GM19328 (cell line): Measurements from ENCODE around the gene TCTN2.
A peak's percentile ranks its signal among the peaks of the same experiment; 100 is the strongest.

Experiments used
- ATAC-seq: cut with Tn5 transposase; IDR thresholded peaks from one replicate; pipeline ENCODE4 v1.9.1; 2021; ENCODE audit warnings: mild to moderate bottlenecking, moderate library complexity; ENCODE audit not compliant: unreplicated experiment

The TCTN2 gene

DNA sequence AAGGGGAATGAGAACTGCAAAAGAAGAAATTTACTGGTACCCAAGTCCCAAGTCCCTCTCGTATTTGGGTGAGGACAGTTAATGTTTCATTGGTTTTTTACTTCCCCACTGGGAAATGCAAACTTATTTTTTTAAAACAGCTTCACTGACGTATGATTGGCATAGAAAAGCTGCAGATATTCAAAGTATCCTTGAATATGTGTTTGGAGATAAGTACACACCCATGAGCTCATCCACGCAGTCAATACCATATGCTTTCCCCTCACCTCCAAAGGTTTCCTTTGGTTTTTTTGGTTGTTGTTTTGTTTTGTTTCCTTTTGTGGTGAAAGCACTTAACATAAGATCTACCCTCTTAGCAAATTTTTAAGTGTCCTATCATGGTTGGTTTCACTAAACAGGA, 13.1 kb downstream of the TCTN2 start:
- no peak for ATAC-seq

DNA sequence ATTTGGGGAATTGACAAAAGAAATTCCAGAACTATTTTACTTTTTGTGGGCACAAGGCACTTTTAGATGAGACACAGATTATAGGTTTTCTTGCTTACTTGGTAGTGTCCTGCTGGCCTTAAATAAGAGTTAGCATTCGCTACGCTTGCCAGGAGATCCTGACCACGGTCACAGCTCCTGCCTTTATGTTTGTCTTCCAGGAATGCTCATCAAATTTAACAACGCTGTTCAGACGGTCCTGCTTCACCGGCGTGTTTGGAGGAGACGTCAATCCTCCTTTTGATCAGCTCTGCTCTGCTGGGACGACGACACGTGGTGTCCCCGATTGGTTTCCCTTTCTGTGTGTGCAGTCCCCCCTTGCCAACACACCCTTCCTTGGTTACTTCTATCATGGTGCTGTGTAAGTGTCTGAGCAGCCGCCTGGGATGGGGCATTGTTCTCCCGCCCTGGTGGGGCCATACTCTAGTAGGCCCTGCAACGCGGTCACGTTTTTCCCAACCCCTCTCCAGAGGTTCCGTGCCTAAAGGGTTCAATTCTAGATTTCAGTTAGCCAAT, 15.8 kb downstream of the TCTN2 start:
- ATAC-seq, result no peak

DNA sequence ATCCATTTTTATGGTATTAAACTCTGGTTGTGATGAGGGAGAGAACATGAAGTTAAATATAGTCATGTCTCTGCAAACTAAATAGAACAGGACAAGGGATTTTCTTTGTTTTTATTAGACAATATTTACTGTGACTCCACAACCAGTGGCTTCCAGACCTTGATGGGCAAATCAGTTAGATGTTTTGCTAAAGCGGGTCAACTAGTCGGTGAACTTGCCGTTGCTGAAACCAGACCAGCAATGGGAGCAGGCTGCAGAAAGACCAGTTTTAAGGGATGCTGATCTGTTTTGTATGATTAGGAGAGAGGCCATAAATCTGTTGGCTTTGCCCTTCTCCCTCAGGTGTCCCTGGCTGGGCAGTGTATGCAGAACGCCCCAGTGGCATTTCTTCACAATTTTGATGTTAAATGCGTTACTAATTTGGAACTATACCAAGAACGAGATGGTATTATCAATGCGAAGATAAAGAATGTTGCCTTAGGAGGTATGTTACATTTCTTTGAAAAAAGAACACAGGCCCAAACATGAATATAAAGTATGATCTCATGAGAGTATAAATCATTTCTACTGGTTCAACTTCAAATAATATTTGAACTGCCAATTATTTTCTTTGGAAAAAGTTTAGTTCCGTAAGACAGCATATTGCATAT, 19.4 kb downstream of the TCTN2 start:
- no peak for ATAC-seq

DNA sequence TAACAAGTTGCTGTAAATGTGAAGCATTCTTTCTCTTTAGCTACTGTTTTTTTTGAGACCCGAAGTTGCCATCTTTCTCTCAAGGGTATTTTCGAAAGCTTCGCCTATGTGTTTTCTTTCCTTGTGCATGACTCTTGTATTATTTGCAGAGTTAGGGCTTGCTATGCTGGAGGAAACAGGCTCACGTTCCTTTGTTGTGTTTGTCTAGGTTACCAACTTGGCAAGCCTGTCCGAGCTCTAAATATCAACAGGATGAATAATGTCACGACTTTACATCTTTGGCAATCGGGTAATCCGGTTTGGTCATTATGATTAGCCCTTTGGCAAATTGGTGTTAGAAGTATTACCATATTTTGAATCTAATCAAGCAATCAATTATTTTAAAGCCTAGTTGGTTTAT, 25.3 kb downstream of the TCTN2 start:
- no peak for ATAC-seq

DNA sequence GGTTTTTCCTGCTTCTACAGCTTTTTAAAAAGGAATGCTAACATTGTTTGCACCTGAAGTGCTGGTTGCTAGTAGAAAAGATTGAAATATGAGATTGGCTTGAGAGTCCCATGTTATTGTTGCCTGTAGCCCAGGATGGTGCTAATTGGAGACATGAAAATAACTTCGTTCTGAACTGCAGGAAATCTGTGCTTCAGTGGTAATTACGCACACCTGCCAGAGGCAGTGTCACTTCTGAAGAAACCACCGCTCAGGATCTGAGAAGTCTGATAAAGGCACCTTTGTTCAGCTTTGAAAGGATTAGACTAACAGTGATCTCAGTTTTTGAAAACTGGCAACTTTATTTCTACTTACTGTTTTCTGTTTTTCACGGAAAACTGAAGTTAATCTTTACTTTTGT, 25.7 kb downstream of the TCTN2 start:
- no peak for ATAC-seq

DNA sequence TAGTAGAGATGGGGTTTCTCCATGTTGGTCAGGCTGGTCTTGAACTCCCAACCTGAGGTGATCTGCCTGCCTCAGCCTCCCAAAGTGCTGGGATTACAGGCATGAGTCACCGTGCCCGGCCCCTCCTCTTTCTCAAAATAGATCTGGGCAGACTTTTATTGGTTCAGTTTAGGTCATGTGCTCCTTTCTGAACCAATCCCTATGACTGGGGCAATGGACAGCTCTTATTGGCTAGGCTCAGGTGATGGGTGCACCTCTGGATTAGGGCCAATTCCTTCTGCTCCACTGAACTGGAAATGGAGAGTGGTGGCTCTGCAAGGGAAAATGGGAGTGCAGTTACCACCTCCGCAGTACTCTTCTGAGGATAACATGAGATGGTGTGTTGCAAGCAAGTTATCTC, 35.0 kb downstream of the TCTN2 start:
- no peak for ATAC-seq

DNA sequence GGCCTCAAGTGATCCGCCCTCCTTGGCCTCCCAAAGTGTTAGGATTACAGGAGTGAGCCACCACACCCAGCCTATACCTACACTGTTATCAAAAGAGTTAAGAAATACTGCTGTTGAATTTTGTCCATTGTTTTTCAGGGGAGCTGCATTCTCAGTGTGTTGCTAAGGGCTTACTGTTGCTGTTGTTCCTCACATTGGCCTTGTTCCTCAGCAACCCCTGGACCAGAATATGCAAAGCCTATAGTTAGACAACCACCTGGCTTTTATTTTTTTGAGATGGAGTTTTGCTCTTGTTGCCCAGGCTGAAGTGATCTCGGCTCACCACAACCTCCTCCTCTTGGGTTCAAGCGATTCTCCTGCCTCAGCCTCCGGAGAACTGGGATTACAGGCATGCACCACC, 36.6 kb downstream of the TCTN2 start:
- no peak for ATAC-seq

DNA sequence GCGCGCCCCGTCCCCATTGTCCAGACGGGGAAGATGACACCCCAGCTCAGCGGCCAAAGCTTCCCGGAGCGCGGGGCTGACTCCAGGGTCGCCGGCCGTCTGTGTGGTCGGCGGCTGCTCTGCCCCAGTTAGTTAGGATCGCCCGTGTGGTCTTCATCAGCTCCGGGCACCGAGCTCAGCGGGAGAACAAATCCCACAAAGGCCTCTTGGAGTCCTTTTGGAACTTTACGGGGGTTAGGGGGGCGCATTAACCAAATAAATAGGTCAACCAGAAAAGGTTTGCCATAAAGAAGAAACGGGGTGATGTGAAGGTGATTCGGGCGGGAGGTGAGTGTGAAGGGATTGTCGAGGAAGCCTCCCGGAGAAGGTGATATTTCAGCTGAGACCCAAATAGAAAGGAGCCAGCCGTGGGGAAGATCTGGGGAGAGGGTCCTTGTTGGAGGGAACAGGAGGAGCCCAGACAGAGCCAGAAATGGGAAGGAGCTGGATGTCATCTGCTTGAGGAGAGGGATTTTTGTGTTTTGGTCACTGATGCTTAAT, 41.9 kb downstream of the TCTN2 start:
- ATAC-seq, result peak; percentile 15

DNA sequence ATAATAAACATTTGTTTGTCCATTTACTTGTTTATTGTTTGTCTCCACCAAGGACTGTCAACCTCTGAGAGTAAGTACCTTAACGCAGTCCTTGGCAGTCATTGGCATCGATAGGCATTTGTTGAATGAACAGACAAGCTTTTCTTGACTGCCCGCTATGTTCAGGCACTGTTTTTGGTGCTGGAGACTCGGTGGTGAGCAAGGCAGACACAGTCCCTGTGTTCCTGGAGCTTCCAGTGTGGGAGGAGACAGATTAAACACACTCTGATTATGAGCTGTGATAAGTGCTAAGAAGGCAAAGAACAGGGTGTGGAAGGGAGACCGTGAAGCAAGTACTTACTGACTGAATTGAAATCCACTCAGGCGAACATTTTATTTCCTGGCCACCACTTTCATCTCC, 42.5 kb downstream of the TCTN2 start:
- ATAC-seq, result no peak

DNA sequence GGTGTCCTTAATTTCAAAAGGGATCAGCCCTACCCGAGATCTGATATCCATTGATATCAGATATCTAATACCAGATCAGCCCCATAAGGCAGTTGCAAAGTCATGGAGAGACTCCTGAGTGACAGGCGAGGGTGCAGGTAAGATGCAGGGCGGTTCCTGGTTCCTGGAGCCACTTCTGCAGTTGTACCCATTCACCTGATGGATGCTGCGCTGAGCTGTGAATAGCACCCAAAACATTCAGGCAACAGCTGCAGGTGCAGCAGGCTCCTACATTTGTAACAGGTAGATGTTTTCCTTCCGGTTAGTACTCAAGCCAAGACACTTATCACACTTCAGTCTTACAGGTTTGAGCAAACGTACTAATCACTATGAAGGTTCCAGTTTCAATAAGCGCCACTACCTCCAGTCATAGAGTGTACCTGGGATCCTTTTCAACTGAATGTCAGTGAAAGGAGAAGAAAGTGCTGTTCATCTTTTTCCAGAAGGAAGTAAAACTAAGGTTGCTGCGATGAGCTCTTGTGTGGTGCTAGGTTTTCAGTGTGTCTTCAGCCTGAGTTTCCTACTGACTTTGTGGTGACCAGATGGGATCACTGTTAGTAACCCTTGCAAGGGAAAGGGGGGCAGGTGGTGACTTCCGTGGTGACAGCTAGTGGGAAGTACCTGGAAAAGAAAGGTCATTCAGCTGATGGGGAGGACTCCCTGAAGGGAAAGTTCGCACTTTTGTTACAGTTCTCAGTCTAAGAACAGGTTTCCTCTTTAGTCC, 43.1 kb downstream of the TCTN2 start:
- ATAC-seq, result no peak

DNA sequence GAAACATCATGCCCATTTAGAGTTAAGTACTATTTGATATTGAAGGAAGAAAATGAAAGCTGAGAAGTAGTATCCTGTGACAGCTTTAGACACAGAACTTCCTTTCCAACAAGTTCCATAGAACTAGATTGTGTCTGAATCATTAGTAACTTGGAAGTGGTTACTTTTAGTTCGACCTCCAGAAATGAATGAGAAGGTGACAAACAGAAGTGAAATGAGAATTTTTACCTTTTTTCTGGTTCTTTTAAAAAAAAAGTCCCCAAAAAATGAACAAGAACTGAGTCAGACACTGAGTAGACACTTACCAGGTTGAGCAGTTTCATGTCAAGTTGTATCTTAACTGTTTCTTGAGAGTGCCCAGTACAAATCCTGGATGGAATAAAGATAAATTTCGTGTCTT, 44.3 kb downstream of the TCTN2 start:
- ATAC-seq, result no peak

DNA sequence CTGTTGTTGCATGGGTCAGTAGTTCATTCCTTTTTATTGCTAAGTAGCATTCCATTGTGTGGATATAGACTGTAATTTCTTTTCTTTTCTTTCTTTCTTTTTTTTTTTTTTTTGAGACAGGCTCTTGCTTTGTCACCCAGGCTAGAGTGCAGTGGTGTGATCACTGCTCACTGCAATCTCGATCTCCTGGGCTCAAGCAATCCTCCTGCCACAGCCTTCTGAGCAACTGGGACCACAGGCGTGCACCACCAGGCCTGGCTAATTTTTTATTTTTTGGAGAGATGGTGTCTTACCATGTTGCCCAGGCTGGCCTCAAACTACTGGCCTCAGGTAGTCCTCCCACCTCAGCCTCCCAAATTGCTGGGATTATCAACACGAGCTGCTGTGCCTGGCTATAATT, 46.4 kb downstream of the TCTN2 start:
- ATAC-seq, result no peak

DNA sequence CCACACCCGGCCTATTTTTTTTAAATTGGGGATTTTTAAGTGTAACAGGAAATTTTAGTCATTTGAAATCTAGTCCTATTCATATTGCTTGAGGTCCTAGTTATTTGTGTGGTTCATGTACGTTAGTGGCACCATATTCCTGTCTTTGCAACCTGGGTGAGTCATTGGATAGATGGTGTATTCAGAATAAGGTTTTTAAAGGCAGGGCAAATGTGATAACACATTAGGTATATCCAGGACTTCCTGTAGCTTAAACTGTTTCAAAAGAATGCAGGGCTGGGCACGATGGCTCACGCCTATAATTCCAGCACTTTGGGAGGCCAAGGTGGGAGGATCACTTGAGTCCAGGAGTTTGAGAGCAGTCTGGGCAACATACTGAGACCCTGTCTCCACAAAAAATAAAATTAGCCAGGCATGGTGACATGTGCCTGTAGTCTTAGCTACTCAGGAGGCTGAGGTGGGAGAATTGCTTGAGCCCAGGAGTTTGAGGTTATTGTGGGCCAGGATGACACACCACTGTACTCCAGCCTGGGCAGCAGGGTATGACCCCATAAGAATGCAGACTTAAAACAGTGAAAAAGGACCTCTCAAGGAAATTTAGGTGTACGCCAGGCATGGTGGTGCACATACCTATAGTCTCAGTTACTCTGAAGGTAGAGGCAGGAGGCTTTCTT, 49.4 kb downstream of the TCTN2 start:
- no peak for ATAC-seq

DNA sequence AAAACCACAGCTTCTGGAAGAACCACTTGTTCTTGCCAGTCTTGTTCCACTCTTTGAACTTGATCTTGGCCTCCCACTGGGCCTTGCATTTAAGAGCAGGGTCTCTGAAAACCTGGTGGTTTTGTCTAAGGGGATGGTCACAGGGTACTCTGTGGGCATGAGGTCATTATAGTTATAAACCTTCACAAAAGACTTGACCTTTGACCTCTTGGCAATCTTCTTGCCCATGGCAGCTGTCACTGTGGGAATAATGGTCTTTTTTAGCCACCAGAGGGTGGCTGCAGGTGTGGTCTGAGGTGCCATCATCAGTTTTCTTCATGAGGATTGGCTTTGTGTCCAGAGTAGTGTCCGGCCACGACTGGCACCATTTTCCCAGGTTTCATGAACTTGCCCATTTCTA, 50.3 kb downstream of the TCTN2 start:
- no peak for ATAC-seq

DNA sequence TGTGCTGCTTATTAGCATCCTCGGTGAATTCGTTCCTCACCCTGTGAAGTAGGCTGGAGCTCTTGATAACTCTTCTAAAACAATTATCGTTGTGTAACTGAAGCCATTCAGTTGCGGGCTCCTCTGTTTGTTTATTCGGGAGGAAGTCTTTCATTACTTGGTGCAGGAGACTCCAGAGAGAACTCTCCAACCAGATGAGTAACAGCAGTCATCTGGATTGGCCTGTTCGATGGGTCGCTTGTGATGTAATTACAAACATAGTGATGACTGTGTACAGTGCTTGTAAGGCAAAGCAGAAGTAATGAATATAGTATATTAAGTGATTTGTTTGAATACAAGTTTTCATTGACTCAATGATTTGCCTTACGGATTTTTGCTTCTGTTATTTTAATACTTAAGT, 52.1 kb downstream of the TCTN2 start:
- no peak for ATAC-seq

DNA sequence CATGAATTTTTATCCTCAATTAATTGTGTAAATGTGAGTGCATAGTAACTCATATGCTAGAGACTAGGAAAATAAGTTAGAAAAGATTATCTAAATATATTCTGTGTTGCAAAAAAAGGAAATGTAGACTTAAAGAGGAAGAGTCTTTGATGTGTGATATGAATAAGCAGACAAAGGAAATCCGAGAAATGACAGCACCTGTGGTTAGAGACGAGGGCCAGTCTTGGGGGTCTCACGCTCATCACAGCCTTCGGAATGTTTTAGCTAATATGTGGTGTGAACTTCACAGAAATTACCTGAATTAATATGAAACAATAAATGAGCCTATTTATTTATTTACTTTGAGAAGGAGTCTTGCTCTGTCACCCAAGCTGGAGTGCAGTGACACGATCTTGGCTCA, 52.9 kb downstream of the TCTN2 start:
- no peak for ATAC-seq

DNA sequence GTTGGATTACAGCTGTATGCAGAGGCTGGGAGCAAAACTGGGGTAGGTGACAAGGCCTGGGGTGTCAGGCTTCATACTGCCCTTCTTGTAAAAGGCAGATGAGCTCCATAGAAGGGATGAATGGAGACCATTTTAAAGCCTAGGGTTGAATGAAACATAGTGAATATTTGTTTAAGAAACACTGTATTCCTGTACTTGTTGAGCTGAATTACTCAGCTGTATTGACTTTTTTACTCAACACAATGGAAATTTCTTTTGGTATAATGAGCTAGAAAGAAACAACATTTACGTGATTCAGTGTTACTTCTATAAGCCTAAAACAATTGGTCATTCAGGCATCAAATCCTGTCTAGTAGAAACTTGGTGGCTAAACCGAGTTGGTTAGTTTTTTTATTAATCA, 55.3 kb downstream of the TCTN2 start:
- no peak for ATAC-seq

DNA sequence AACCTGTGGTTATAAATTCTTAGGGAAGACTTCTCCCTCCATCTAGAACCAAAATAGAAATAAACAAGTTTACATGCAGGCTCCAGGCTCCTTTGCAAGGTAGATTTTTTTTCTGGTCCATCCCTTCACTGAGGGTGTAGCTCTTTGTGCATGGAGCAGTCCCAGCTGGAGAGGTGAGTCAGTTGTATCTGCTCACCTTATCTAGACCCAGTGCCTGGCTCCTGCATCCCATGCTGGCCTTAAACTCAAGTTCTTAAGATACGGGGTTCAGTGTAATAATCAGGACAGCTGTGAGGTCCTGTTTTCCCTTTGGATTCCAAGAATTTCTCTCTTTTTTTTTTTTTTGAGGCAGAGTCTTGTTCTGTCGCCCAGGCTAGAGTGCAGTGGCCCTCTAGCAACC, 56.0 kb downstream of the TCTN2 start:
- ATAC-seq, result no peak

DNA sequence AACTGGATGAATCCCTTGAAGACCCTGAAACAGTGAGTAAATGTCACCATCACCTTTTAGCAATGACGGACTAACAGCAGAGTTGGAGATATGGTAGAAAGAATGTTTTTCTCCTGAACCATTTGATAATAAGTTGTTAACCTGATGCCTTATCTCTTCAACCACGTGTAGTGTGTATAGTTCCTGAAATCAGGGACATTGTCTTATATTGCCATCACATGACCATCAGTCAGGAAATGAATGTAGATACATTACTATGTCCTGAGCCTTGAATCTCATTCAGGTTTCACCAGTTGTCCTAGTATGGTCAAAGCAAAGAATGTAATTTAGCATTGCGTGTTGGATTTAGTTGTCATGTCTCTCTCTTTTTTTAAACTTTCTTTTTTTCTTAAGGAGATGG, 57.0 kb downstream of the TCTN2 start:
- ATAC-seq, result no peak

DNA sequence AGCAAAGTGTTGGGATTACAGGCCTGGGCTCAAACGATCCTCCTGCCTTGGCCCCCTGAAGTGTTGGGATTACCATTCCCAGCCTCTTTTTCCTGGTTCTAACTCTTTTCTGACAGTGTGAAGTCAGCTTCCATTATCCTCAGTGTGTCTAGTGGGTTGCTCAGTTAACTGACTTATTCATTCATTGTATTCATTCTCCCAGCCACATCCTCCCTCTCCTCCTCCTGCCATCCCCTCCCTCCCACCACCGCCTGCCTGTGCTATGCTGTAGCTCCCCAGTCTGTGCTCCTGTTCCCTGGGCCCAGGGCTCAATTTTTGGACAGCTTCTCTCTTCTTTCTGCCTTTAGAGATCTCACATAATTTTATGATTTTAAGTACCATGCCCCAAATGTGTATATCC, 60.7 kb downstream of the TCTN2 start:
- ATAC-seq, result no peak

DNA sequence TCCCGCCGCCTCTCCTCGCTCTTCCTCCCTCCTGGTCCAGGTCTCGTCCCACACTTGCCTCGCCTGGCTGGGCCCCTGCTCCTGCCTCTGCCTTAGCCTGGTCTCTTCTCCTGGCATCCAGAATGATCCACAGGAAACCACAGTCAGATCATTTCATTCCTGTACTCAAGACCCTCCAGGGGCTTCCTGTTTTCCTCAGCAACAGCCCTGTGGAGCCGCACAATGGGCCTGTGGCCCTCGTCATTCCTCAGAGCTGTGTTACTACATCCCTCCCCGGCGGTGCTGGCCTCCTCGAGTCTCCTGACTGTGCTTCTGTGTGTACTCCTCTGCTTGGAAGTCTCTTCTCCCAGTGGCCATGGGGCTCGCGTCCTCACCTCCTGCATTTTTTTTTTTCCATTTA, 61.3 kb downstream of the TCTN2 start:
- no peak for ATAC-seq

DNA sequence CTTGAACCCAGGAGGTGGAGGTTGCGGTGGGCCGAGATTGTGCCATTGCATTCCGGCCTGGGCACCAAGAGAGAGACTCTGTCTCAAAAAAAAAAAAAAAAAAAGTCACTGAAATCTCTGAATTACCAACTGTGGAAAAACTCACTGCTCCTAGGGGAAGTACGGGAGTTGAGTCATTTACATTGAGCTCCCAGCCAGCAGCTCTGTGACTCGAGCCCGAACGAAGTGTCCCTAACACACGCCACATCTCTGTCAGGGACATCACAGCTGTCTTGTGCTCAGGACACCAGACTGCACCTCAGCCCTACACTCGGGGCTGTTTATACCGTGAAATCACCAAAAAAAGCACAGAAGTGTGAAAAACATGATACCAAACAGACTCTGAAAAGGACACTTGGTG, 62.3 kb downstream of the TCTN2 start:
- no peak for ATAC-seq
